Fibroblast of upper back skin (primary cell): ENCODE measurements around the gene ZNF710.

Experiments
- DNase-seq: peaks from one replicate; pipeline ENCODE4 v3.0.0-alpha.2; 2013

ZNF710 gene

DNA sequence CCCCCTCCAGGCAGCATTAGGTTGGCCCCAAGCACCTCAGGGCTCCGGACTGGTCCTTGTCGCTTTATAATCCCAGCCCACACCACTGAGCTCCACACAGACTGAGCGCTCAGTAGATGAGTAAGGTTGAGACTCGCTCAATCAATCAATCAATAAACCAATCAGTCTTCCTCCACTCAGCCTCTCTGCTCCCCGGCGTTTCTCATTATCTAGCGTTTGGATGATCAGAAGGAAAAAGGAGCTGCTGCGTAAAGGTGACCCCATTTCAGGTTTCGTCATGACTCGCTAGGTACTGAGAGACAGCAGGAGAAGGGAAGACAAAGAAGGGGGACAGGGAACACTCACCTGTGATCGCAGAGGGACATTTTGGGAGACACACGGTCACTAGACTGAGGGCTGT lies 41.2 kb downstream of the ZNF710 start:
- no peak for DNase-seq

DNA sequence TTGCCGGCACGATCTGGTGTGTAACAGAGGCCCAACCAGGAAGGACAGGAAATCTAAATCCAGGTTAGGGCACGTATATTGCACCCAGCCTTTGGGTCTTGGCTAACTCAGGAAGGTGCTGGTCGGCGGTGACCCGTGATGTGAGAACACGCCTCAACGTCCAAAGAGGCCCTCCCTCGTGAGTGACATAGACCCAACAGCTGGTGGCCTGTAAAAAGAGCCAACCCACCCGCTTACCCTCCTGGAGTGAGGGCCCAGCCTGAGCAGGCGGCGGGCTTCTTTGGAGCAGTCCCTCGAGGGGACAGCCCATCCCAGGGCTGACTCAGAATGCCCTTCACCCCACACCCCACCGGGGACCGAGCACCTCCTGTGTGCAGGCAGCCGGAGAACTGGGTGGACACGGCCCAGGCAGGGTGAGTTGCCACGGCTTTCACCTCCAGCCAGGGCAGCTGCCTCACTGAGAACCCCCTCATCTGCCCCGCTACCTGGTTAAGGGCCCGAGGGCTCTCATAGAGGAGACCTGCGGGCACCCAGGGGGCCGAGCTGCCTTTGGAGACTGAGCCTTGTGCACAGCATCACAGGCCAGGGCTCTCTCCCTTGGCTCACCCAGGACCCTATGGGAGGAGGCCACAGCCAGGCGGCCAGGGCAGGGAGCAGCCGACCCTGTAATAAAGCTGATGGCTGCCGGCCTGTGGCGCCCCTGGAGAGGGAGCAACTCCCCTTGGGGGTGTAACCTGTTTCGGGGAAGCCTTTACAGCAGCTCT lies 41.8 kb downstream of the ZNF710 start:
- DNase-seq = no peak

DNA sequence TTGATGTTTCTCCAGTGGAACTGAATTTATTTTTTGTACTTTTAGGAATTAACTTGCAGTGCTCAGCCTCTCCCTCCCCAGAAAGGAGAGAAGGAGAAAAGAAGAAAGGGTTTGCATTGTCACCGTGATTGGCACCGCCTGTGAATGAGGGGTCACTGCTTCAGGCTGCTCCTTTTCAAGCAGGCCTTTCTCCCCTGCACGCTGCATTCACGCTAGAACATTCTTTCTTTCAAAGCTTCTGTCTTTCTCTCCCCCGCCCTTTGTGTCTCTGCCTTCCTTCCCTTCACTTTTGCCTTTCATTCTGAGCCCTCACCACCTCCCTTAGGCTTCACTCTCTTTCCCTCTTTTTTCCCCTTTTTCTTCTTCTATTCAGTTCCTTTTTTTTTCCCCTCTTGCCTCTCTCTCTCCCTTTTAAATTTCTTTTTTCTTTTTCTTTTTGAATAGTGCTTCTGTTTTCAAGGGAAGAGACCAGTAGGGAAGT lies 42.4 kb downstream of the ZNF710 start:
- DNase-seq = no peak

DNA sequence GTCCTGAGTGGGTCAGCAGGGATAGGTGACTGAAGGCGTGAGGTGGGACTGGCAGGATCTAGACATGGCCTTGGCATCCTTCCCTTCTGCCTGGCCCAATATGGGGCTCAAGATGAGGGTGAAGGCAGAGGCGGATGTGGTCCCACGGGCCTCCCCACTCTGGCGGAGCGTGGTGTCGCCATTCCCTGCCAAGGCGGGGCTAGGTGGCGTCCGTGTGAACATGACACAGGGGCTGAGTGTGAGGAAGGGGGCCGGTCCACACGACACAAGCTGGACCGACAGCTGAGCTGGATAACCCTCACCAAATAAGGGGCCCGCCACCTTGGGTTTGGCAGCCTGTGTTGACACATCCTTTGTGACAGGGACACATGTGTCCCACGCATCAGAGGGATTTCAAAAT lies 43.1 kb downstream of the ZNF710 start:
- no peak for DNase-seq

DNA sequence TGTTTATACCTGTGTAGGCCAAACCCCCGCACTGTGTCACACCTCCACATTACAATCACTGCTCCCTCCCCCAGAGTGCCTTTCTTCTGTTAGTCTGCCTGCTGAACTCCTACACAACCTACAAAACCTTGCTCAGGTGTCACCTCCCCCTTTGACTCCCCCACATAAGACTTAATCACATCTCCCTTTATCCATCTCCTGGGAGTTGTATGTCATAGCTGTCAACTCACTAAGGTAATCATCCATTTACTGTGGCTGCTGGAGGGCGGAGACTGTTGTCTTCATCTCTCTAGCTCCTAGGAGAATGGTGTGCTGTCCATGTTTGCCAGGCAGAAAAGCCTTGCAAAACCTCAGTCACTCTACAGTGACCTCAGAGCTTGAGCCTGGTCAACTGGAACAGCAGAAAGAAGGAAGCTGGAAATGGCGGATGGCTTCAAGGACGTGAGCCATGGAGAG lies 43.8 kb downstream of the ZNF710 start:
- DNase-seq = no peak

DNA sequence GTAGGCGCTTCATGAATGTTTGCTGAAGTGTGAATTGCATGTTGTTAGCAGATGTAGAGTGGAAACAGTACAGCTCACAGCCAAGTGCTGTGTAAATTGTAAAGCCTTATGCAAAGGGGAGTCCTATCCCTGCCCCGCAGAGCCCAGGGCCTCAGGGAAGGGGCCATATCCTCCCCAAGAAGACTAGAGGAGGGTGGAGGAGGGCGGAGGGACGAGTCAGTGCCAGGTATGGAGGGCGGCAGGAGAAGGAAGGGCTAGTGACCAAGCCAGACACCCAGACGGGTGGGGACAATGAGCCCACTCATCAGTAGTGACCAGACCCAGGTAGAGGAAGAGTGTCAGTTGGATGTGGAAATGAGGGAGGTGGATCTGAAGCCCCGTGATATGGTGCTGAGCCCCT lies 45.2 kb downstream of the ZNF710 start:
- no peak for DNase-seq

DNA sequence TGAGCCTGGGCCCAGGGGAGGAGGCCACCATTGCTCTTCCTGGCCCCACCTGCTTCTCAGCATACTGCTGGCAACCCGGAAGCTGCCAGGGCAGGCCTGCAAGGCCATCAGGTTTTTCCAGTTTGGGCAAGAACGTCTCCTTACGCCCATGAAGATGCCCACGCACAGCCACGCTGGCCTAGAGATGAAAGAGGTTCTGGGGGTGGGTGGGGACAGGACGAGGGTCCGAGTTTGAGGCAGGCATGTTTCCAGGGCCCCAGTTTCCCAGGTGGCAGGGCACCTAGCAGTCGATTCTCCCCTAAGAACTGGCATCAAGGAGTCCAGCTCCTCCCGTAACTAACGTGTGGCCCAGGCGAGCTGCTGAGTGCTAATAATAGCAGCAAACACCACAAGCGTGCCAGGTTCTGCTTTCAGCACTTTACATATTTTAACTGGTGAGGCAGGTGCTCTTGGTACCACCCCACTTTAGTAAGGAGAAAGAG lies 45.8 kb downstream of the ZNF710 start:
- no peak for DNase-seq

DNA sequence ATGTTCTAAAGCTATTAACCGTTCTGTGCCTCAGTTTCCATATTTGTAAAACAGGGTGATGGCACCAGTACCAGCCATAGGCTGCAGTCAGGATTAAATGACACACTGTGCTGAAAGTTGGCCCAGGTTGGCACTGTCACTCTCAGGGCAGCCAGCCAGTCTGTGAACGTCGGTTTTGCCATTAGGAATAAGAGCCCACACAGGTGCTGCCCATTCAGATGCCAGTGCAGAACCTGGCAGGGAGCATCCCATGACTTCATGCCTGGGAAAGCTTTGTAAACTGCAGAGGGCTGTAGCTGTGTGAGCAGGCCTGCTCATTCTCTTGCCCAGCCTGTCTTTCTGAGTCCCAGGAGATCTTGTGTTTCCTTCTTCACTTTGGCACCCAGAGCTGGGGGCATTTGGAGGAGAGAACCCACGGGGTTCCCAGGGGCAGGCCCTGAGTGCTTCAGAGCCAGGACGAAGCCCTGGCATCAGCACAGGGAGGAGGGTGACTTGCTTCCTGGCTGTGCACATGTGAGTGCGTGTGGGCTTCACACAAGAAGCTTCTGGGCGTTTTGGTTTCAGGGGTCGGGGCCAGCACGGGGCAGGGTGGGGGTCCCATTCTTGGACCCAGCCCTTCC lies 46.9 kb downstream of the ZNF710 start:
- DNase-seq = no peak

DNA sequence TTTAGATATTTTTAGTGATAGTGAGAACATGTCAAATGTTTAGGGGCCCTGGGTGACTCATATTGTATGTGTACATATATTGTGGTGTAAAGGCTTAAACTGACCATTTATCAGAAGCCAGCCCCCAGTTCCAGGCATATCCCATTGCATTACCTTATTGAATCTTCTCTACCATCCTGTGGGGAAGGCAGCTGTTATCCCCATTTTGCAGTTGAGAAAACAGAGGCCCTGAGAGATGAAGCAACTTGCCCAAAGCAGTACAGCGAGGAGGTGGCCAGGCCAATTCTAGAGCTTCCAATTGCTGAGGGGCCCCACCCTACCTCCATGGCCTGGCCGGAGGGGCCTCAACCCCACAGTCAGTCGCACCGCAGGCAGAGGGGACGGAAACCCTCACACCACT lies 47.9 kb downstream of the ZNF710 start:
- no peak for DNase-seq

DNA sequence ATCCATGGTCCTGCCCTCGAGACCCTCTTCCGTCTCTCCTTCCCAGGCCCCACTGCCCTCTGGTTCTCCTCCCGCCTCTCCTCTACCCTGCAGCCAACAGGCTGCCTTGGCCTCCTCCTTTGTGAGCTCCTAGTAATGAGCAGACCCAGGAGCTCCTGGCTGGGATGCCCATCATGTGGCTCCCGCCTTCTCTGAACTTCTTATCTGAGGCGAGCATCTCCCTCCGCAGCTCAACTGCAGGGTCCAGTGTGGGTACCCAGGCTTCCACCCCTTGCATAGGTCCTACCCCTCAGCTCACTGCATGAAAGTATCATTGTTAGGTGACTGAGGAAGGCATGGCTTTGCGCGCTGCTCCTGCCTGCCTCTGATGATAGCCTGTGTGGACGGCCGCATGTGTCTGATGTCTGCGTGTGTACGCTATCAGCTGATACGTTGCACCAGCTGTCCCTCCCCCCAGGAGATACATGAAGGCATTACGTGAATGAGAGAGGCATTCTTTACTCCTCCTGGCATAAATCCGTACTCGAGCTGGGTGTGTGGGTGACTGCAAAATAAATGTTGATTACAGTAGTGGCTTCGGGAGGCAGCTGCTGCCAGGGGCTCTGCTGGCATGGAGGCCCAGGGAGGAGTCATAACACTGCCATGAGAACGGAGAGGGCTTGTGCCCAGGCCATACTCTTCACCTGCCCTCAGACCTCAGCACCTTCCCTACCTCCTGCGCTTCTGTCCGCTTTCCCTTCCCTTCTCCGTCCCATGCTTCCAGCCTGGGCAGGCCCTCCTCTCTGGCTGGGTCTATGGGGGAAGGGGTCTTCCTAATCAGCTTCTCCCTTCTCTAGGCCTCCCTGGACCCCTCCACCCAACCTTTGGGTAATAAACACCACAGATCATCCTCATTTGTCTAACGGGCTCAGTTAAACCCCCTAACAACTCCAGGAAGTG lies 48.8 kb downstream of the ZNF710 start:
- DNase-seq = no peak

DNA sequence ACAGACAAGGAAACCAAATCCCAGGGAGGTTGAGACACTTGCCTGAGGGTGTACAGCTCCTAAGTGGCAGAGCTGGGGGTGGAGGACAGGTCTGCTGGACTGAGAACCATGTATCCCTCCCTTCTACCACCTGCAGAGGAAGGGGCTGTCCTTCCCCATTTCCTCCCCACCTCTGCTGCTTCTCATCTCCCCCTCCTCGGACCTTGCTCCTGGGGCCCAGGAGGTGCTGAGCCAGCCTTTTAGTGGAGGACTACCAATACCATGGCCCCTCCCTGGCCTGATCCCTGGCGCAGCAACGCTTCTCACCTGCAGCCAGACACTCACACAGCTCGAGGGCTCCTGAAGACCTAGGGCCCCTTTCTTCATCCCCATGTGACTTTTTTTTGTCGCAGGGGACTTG lies 50.8 kb downstream of the ZNF710 start:
- DNase-seq = no peak

DNA sequence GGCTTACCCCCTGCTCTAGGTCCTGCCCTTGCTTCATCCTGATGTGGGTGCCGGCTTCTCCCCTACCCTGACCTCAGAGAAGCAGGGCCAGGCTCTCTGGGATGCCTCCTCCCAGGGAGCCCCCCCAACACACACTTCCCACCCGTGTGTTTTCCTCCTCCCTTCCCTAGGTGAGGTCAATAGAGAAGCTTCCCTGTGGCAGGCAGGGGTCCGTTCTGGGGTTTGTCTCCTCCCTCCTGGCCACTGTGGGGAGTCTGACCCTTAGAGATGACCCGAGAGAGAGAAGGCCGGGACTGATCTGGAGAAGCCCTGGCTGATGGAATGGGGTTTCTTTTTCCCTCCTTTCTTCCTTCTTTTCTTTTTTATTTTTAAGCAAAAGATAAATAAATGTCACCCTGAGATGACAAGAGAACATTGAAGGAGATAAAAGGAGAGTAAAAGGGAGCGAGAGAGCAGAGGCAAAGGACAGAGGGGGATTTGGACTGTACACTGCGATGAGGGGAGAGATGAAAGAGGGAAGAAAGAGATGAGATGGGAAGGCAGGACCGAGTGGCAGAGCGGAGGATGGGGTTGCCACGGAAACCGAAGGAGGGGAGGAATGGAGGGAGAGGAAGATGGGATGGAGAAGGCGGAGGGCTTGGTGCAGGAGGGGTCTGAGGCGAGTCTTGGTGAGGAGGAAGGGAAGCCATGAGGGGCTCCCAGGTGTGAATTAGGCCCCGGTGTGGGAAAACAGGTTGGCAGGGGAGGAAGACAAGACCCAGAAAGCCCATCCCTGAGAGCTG lies 52.8 kb downstream of the ZNF710 start:
- no peak for DNase-seq

DNA sequence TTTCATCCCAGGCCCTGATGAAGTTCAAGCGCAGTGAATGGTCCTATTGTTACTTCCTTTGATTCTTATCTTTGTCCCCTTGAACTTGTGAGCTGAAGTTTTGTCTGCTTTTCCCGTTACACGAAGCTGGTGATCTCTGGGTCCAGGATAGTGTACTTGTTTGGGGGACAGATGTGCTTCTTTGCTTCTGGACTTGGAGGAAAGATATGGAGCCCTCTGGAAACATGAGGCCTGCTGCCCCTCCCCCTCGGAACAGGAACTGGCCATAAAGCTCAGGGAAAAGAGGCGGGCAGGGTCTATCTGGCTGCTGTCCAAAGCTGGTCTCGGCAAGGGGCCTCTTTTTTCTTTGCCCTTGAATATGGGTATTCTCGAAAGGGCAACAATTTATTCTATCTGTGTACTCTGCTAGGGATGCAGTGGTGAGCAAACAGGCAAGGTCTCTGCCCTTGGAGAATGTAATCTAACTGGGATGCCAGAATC lies 53.5 kb downstream of the ZNF710 start:
- DNase-seq = no peak

DNA sequence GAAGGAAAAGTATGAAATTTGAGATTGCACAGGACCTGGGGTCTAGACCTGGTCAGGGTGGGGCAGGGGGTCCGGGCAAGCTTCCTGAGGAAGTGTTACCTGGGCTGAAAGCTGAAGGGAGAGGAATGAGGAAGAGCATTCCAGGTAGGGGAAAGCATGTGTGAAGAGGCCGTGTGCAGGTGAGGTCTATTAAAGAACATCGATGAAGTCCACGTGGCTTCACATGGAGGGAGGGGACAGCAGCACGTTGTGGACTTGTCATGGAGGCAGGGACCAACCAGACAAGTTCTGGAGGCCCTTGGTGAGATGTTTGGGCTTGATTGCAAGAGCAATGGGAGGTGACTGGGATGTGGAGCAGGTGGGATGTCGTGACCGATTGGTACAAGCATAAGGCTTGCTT lies 54.1 kb downstream of the ZNF710 start:
- DNase-seq = no peak

DNA sequence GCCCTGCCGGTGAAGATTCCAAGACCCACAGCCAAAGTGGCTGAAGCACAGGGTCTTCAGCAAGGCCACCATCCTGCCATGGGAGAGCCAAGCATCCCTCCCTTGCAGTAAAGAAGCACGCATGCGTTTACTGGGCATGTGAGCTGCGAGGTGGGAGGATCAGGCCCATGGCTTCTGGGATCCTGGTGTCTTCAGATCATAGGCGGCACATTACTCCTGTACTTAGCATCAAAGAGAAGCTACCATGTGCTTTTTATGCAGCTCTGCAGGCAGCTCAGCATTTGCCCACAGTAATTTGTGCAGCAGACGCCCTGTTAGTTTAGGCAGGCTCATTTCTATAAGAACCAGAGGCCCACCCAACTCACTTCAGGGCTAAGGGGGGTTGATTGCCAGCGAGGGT lies 55.4 kb downstream of the ZNF710 start:
- DNase-seq = no peak

DNA sequence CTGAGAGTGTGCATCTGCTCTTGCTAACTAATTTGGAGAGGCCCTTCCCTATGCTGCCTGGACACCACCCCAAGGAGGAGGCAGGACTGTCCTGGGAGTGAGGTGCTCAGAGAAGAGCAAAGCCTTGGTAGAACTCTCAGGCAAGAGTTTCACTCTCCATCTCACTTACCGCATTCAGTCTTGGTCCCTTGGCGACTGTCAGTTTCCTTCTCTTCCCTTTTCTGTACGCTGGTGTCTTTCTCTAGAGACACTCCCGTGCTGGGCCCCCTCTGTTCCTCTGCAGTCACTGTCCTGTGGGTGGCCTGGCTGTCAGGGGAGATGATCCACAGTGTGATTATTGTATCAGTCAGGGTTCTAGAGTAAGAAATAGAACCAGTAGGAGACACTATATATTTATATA lies 57.2 kb downstream of the ZNF710 start:
- DNase-seq = no peak

DNA sequence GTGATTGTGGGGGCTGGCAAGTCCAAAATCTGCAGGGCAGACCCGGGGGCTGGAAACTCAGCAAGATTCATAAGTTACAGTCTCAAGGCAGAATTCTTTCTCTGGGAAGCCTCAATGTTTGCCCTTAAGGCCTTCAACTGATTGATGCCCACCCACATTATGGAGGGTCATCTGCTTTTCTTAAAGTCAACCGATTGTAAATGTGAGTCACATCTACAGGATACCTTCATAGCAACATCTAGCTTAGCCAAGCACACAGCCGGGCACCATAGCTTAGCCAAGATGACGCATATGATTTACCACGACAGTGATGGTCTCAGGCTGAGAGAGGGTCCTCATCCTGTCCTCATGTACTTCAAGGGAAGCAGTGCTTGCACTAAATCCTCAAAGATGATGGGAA lies 57.7 kb downstream of the ZNF710 start:
- DNase-seq = no peak

DNA sequence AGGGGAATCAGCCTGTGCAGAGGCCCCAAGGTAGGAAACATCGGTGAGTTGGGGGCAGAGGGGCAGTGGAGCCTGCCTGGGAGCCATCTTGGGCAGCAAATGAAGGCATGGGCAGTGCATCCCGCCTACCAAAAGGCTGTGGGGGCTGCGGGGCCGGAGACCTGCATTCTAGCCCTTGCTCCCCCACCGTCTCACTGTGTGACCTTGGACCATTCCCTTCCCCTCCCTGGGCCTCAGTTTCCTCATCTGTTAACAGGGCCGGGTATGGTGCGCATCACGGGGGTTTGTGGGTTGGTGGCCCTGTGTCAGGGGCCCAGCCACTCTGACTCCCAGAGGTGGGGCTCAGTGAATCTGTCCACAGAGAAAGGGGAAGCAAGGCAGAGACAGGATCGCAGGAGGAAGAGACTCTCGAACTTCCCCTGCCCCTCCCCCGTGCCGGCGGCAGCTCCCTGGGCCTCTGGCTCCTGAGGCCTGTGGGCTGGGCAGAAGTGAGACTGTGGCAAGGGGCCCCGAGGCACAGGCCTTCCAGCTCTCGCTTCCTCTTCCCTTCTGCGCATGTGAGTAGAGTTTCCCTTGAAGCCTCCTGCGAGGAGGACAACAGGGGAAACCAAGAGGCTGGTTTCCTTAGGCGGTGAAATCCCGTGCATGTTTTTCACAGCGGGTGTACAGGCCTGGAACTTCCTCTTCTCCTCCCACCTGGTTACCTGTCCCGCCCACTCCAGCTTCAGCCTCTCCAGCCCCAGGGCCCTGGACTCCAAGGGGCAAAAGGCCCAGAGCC lies 58.3 kb downstream of the ZNF710 start:
- peak; percentile 27 for DNase-seq

DNA sequence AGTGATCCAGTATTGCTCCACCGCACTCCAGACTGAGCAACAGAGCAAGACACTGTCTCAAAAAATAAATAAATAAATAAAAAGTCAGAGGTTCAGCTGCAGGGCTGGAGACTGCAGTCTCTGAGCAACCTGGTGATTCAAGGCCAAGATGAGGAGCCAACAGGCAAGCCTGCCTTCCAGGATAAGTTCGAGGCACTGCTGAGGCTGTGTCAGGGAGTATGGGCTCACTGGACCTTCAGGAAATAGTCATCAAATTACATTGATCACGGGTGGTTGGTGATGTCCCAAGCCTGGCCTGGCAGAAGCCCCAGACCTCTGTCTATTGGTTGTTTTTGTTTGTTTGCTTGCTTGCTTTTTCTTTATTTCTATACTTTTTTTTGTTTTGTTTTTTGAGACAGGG lies 59.7 kb downstream of the ZNF710 start:
- DNase-seq = no peak

DNA sequence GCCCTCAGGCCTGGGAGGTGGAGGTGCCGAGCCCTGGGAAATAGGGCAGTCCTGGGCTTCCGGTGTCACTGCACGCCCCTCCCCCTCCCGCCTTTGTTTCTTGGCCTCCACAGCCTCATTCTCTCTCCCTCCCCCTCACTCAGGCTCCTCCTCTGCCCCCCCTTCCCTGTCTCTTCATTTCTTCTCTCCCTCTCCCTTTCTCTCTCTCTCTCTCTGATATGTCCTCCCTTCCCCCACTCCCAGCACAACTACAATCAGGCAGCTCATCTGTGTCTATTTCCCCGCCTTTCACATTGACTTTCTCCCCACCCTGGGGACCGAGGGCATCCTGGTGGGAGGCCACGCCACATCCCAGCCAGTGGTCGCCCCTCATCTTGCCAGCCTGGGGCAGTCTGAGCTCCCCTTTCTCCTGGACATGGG lies 60.9 kb downstream of the ZNF710 start:
- DNase-seq = peak; percentile 51

DNA sequence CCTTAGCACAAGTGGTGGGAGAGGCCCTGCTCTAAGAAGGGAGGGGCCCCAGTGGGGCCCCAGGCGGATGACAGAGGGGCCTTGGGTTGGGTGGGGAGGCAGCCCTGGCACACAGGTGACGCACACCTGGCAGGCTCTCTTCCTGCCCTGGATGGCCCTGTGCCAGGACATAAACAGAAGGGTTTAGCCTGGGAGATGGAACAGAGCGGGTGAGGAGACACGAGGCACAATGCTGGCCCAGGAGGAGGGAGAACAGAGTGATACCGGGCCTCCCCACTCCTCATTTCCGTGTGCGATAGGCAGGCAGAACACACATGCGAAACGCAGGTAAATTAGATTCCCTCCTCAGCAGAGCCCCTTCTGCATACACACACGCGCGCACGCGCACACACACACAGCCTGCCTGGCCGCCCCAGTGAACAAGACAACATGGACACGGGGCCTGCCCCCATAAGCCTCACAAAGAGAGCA lies 61.4 kb downstream of the ZNF710 start:
- no peak for DNase-seq
